ACC112 (cell line): Measurements from ENCODE around the gene NKX1-1.

Experiments
- H2AFZ ChIP-seq: fragments of 200-600 bp; sonication (generic); one replicate; pipeline ENCODE4 v1.6.0; 2017; ENCODE audit warnings: antibody characterized with exemption, low read length; ENCODE audit not compliant: unreplicated experiment
- H3K27ac ChIP-seq: fragments of 200-600 bp; sonication (generic); 2 replicates; pipeline ENCODE4 v1.5.1; 2014; ENCODE audit warnings: low read depth, mild to moderate bottlenecking, antibody characterized with exemption, low read length, moderate library complexity
- H3K27me3 ChIP-seq: fragments of 200-600 bp; sonication (generic); 2 replicates; pipeline ENCODE4 v1.6.1; 2014; ENCODE audit warnings: mild to moderate bottlenecking, antibody characterized with exemption, low read length, moderate library complexity, mixed read lengths; ENCODE audit not compliant: insufficient read depth
- H3K36me3 ChIP-seq: fragments of 200-600 bp; sonication (generic); 2 replicates; pipeline ENCODE4 v1.6.1; 2016; ENCODE audit warnings: mild to moderate bottlenecking, antibody characterized with exemption, low read length, moderate library complexity, mixed read lengths; ENCODE audit not compliant: insufficient read depth
- H3K4me1 ChIP-seq: fragments of 200-600 bp; sonication (generic); one replicate; pipeline ENCODE4 v1.6.1; 2016; ENCODE audit warnings: low read length, mixed read lengths; ENCODE audit not compliant: insufficient read depth, unreplicated experiment, control insufficient read depth
- H3K4me3 ChIP-seq: fragments of 200-600 bp; sonication (generic); 2 replicates; pipeline ENCODE4 v1.5.1; 2014; ENCODE audit warnings: mild to moderate bottlenecking, low read depth, low read length
- H3K79me2 ChIP-seq: fragments of 200-600 bp; sonication (generic); one replicate; pipeline ENCODE4 v1.6.0; 2016; ENCODE audit warnings: low read length; ENCODE audit not compliant: control insufficient read depth, unreplicated experiment, insufficient read depth

NKX1-1 gene

DNA sequence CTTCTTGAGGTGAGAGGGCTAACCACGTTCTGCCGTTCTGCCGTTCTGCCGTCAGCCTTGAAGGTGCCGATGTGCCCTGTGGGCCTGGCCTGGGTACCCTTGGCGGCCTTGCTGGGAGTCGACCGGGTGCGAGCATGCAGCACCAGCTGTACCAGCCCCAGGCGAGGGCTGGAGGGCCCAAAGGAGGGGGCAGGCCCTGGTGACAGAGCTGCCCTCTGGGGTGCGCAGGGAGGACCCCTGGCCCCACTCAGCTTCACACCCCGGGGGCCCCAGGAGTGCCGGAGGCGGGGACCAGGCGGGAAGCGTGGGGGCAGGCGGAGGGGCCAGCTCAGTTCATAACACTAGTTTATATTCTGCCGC lies 37.2 kb downstream of the NKX1-1 start:
- H3K79me2 ChIP-seq = no peaks in the 10 kb centered on the region
- no peaks in the 10 kb centered on the region for H3K27me3 ChIP-seq
- no peak overlapping the region for H3K27ac ChIP-seq
- peaks cover 6% of the 10 kb centered on the region; the same call in 1 of the 2 replicates for H3K36me3 ChIP-seq
- H2AFZ ChIP-seq = no peak overlapping the region
- no peak overlapping the region for H3K4me3 ChIP-seq
- H3K4me1 ChIP-seq = no peaks in the 10 kb centered on the region

DNA sequence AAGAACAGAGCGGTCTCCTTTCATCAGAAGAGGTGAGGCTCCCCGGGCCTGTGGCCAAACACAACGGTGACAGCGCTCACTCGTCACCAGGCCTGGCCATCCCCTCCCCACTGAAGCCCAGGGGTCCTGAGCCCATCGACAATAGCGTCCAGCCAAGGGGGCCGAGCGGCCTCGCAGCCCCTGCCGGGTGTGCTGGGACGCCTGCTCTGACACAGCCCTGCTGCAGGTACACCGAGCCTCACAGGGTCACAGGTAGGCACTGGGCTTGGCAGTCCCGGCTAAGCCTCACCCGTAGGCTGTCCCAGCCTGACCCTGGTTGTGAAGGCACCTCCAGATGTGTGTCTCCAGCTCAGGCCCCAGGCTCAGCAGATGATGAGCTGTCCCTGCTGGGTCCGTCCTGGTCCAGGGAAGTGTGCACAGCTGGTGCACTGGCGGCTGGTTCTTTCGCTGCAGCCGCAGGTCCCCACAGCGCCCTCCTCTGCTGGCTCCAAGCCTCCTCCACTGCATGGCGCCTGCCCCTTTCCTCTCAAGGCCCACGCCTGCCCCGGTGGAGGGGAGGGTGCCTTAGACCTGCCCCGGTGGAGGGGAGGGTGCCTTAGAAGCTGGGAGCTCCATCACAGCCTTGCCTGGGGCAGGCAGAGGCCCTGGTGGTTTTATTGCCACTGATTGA lies 37.7 kb downstream of the NKX1-1 start:
- no peak overlapping the region for H3K4me3 ChIP-seq
- no peak overlapping the region for H2AFZ ChIP-seq
- no peak overlapping the region for H3K27ac ChIP-seq
- H3K36me3 ChIP-seq = peaks cover 6% of the 10 kb centered on the region; the same call in 1 of the 2 replicates
- H3K79me2 ChIP-seq = no peaks in the 10 kb centered on the region
- H3K27me3 ChIP-seq = no peaks in the 10 kb centered on the region
- H3K4me1 ChIP-seq = no peaks in the 10 kb centered on the region

DNA sequence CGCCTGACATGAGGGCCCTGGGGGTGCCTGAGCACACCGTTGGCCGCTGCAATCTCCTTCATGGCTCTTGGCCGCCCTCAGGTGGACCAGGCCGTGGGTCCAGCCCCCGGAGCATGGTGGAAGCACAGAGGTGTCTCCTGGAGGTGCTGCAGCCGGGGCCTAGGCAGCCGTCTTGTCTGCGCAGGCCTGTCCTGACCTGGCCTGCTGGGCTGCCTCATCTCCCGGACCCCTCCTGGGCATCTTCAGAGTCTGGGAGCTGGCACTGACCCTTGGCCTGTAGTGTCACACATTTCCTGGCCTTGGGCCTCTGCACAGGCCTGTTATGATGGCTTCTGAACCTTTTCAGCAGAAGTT lies 38.3 kb downstream of the NKX1-1 start:
- Histone ChIP-seq H3K36me3 (peaks cover 6% of the 10 kb centered on the region; the same call in 1 of the 2 replicates), H3K79me2 (no peaks in the 10 kb centered on the region), H3K27ac (no peak overlapping the region), H2AFZ (no peak overlapping the region), H3K4me3 (no peak overlapping the region), H3K4me1 (no peaks in the 10 kb centered on the region), H3K27me3 (no peaks in the 10 kb centered on the region)

DNA sequence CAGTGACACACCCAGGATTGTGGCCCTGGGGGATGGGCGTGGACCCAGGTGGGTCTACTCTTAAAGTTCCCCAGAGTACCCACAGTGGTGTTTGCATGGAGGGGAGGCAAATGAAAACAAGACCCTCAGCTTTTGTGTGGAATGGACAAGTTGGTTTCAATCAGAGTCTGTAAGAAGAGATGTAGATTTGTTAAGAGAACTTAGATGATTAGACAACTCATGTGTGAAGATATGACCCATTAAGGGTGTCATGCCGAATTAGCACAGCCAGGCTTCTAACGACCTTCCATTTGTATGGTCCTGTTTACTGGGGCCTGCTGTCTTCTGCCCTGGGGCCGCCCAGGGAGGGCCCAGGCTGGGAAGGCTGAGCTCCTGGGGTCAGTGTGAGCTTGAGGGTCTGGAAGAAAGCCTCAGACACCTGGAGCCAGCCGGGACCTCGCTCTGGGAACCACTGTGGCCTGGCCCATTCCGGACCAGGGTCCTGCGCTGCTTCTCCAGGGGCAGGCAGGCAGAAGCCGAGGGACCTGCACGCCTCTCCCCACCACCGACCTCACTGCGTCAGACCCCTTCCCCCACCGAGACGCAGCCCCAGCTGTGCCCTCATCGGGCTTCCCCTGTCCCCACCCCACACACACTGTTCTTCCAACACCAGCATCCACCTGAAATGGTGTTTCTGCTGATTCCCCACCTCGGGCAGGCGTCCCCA lies 38.9 kb downstream of the NKX1-1 start:
- no peaks in the 10 kb centered on the region for H3K27me3 ChIP-seq
- no peaks in the 10 kb centered on the region for H3K79me2 ChIP-seq
- H3K36me3 ChIP-seq = peaks cover 5% of the 10 kb centered on the region; the same call in 1 of the 2 replicates
- H3K4me3 ChIP-seq = no peak overlapping the region
- no peaks in the 10 kb centered on the region for H3K4me1 ChIP-seq
- H3K27ac ChIP-seq = no peak overlapping the region
- H2AFZ ChIP-seq = no peak overlapping the region

DNA sequence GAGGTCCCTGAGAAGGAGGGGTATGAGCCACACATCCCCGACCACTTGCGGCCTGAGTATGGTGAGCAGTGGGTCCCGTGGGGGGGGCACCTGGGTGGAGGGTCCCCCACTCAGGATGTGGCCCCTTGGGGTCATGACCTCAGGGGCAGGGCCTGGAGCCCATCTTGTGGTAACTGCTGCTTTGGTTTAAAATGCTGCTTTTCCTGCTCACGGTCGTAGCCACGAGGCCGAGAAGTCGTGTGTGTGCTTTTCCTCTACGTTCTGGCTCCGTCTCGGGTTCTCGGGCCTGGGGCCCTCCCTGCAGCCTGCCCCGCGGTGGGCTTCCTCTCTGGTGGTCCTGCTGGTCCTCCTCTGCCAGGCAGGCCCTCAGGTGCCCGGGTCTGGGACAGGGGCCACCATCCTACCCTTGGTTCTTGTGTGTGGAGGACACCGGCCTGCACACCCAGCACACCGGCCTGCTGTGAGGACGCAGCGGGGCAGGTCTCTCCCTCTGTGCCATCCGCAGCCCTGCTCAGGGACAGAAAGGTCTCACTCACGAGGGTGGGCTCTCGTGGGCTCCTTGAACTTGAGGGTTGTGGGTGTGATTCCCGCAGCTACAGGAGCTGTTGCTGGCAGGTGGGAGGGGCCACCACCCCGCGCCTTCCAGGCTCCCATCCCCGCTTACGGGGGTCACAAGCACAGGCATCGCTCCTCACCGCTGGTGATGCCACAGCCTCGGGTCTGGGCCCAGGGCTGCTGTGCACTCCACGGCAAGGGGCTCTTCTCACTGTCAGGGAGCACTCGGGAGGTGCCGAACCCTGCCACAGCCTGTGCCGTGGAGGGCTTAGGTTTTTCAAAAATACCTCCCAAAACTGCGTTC lies 39.6 kb downstream of the NKX1-1 start:
- no peak overlapping the region for H2AFZ ChIP-seq
- H3K36me3 ChIP-seq = no peaks in the 10 kb centered on the region
- H3K4me3 ChIP-seq = no peak overlapping the region

DNA sequence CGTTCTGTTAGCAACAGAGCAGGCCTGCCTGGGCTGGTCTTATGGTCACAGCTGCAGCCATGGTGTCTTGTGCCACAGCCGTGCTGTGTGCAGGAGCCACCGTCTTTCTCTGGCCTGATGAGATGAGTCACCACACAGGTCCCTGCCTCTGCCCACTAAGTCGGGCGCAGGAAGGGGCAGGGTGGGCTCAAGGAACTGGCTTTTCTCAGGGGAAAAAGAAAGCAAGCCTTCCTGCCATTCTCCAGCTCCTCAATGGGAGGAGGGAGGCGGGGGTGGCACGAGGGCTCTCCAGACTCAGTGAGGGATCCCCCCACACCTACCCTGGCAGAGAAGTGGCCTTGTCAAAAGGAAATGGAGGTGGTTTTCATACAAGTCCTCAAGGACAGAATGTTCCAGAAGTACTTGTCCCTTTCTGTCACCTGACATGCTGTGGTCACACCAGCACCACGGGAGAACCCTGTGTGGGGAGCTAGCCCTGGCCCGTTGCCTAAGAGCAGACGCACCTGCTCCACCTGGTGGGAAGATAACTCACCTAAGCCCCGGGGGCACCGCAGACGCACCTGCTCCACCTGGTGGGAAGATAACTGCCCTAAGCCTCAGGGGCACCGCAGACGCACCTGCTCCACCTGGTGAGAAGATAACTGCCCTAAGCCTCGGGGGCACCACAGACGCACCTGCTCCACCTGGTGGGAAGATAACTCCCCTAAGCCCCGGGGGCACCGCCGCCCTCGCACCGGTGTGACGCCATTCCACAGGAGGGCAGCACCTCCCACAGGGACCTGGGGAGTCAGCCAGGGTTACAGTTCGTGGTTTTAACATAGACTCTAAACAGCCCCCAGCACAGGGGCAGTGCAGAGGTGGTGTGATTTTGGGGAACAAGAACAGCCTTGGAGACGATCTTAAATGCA lies 40.7 kb downstream of the NKX1-1 start:
- Histone ChIP-seq H3K36me3 (no peaks in the 10 kb centered on the region), H3K4me3 (no peak overlapping the region), H2AFZ (no peak overlapping the region), H3K27me3 (no peaks in the 10 kb centered on the region), H3K79me2 (no peaks in the 10 kb centered on the region), H3K27ac (no peak overlapping the region), H3K4me1 (peaks cover 4% of the 10 kb centered on the region)

More for the DNA sequence above, 39.6 kb downstream of the NKX1-1 start:
- H3K79me2 ChIP-seq = no peaks in the 10 kb centered on the region
- H3K4me1 ChIP-seq = no peaks in the 10 kb centered on the region
- H3K27me3 ChIP-seq = no peaks in the 10 kb centered on the region
- no peak overlapping the region for H3K27ac ChIP-seq

DNA sequence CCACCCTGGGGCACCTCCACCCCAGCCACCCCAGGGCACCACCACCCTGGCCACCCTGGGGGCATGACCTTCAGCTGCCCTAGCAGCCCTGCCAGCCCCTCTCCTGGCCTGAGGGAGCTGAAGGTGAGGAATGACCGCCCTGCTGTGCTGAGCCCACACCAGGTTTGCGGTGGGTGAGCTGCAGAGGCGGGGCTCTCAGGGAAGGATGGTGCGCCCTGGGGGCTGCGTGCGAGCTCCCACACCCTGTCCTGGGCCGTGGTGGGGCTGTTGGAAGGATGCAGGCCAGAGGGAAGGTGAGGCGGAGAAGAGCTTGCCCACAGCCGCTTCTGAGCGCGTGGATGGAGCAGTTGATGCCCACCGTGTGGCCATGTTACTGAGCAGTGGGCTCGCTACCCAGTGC lies 41.5 kb downstream of the NKX1-1 start:
- Histone ChIP-seq H2AFZ (no peak overlapping the region), H3K27ac (no peak overlapping the region), H3K4me3 (no peak overlapping the region), H3K4me1 (peaks cover 12% of the 10 kb centered on the region), H3K36me3 (no peaks in the 10 kb centered on the region), H3K79me2 (no peaks in the 10 kb centered on the region), H3K27me3 (no peaks in the 10 kb centered on the region)

DNA sequence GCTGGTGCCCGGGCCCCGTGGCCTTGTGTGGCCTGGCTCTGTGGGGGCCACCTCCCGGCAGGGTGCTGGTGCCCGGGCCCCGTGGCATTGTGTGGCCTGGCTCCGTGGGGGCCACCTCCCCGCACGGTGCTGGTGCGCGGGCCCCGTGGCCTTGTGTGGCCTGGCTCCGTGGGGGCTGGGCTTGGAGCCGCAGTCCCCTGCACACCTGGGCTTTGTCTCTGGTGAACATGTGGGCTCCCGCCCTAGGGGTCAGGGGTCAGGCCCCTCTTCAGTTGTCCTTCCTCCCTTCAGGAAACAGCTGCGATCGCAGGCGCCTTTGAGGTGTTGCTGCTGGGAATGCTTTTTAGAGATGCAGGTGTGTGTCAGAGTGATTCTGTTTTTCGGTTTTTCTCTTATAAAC lies 42.0 kb downstream of the NKX1-1 start:
- no peak overlapping the region for H2AFZ ChIP-seq
- H3K4me1 ChIP-seq = peaks cover 13% of the 10 kb centered on the region
- H3K79me2 ChIP-seq = no peaks in the 10 kb centered on the region
- H3K27ac ChIP-seq = no peak overlapping the region
- no peak overlapping the region for H3K4me3 ChIP-seq
- H3K27me3 ChIP-seq = no peaks in the 10 kb centered on the region
- H3K36me3 ChIP-seq = no peaks in the 10 kb centered on the region

DNA sequence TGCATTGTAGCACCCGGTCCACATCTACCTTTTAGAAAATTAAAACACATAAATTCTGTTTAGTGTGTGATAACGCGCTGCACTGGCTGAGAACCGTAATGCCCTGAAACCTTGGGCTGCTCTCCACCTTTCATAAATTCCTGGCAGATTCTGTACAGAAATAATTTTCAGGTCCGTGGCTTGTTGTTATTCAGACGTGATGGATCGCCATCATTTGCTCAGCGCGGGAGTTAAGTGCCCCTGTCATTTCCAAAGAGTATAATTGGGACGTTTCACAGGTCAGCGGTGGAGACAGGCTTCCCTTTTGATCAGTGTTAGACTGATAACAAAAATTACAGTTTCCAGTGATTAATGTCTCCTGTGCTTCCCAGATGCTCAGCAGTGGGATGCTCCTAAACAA lies 42.7 kb downstream of the NKX1-1 start:
- no peak overlapping the region for H2AFZ ChIP-seq
- H3K36me3 ChIP-seq = no peaks in the 10 kb centered on the region
- no peak overlapping the region for H3K27ac ChIP-seq
- no peak overlapping the region for H3K4me3 ChIP-seq
- H3K79me2 ChIP-seq = no peaks in the 10 kb centered on the region
- no peaks in the 10 kb centered on the region for H3K27me3 ChIP-seq
- peaks cover 13% of the 10 kb centered on the region for H3K4me1 ChIP-seq

DNA sequence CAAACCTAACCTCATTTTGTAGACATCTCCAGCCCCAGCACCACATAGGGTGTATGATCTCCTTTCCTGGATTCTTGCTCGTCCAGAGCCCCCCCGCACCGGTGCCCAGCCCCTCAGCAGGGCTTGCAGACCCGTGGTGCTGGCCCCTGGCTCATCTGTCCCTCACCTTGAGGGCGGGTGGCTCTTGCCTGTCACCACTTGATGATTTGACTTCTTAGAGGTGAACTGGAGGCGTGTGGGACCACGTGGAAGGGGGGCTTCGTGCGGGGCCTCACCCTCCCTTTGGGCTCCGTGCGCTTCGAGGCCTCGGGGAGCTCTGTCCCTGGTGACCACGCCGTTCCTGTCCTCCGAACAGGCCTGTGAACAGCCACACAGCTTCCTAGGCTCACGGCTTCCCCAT lies 43.7 kb downstream of the NKX1-1 start:
- Histone ChIP-seq H3K4me1 (peaks cover 13% of the 10 kb centered on the region), H3K36me3 (no peaks in the 10 kb centered on the region), H3K4me3 (no peak overlapping the region), H2AFZ (no peak overlapping the region), H3K27me3 (no peaks in the 10 kb centered on the region), H3K79me2 (no peaks in the 10 kb centered on the region), H3K27ac (no peak overlapping the region)
